K562 (cell line): ENCODE measurements around the gene COL4A2. TPM values are rescaled to one million over a fixed set of nuclear protein-coding genes. Genes with fewer than 3 reads are reported as not detected.

Experiments used
- ATAC-seq: fragments of 200-7000 bp; cut with Tn5 transposase; 3 replicates; pipeline ENCODE4 v1.9.1; 2020; ENCODE audit warnings: moderate library complexity
- BruUV-seq: library from RNA; stranded (reverse); fragments of 400-500 nt; replicated peaks from 2 replicates; lab custom pipeline; 2021; lab: Mats Ljungman, UMichigan
- CTCF ChIA-PET: fragments of 300-600 bp; formaldehyde crosslinking; extraction: SDS; loops from one replicate; lab custom pipeline; 2021; ENCODE audit warnings: low intra/inter-chr PET ratio; lab: Yijun Ruan, JAX
- POLR2A ChIA-PET: fragments of 300-600, 350-650 bp; sonication (Branson Sonifier 250); formaldehyde crosslinking; extraction: SDS; loops from one replicate; lab custom pipeline; 2021; ENCODE audit warnings: antibody characterized with exemption, inconsistent platforms; lab: Yijun Ruan, JAX
- DNase-seq, 4 experiments: peaks; one replicate each; pipeline versions ENCODE4 v3.0.0 to v3.0.0-alpha.2; 2011 to 2018; ENCODE audit warnings: low spot score in 3 of 4, mixed read lengths in 3 of 4; ENCODE audit errors: extremely low read depth in 1 of 4
- FAIRE-seq: peaks from 2 replicates; lab custom pipeline; 2011; peaks lifted over from hg19 to GRCh38; lab: Jason Lieb, UNC
- H2AFZ ChIP-seq: 2 replicates; pipeline ENCODE4 v1.6.0; 2011; ENCODE audit warnings: low read depth, low read length, control low read depth, inconsistent platforms
- H3K27ac ChIP-seq: fragments of 200-600 bp; 3 replicates; pipeline ENCODE4 v1.8.0; 2011; ENCODE audit warnings: low read depth, mild to moderate bottlenecking, control low read depth, inconsistent platforms, low read length, moderate library complexity, mixed read lengths; ENCODE audit errors: extremely low read depth
- H3K27me3 ChIP-seq, 2 experiments: fragments of 300-600 bp in 1 of 2; 2 replicates in 1 of 2; 3 replicates in 1 of 2; pipeline versions ENCODE4 v1.6.0 to v1.8.0; 2011; ENCODE audit warnings: inconsistent platforms in 2 of 2, low read length in 2 of 2, mild to moderate bottlenecking in 1 of 2, mixed read lengths in 1 of 2, moderate library complexity in 1 of 2; ENCODE audit not compliant: control insufficient read depth in 2 of 2, insufficient read depth in 2 of 2
- H3K36me3 ChIP-seq: fragments of 300-600 bp; 3 replicates; pipeline ENCODE4 v1.8.0; 2011; ENCODE audit warnings: mild to moderate bottlenecking, low read length, inconsistent platforms; ENCODE audit not compliant: control insufficient read depth, insufficient read depth
- H3K4me1 ChIP-seq, 2 experiments: fragments of 200-600 bp in 1 of 2; replicated peaks in 1 of 2; 2 replicates in 1 of 2; 3 replicates in 1 of 2; pipeline versions ENCODE4 v1.5.1 to v1.8.0; 2011; ENCODE audit warnings: inconsistent platforms in 2 of 2, low read length in 2 of 2, mild to moderate bottlenecking in 1 of 2, mixed read lengths in 1 of 2, moderate library complexity in 1 of 2; ENCODE audit not compliant: control insufficient read depth in 2 of 2, insufficient read depth in 2 of 2
- H3K4me2 ChIP-seq: 2 replicates; pipeline ENCODE4 v1.6.1; 2011; ENCODE audit warnings: low read length, control low read depth, inconsistent platforms, mixed read lengths; ENCODE audit not compliant: insufficient read depth
- H3K4me3 ChIP-seq: fragments of 200-600 bp; sonication (generic), shearing (Covaris generic); 2 replicates; pipeline ENCODE4 v1.5.1; 2016; ENCODE audit warnings: control low read depth, inconsistent platforms
- H3K79me2 ChIP-seq: fragments of 200-600 bp; 3 replicates; pipeline ENCODE4 v1.8.0; 2011; ENCODE audit warnings: low read length, inconsistent platforms; ENCODE audit not compliant: control insufficient read depth, insufficient read depth
- H3K9ac ChIP-seq, 2 experiments: 2 replicates each; pipeline versions ENCODE4 v1.6.0 to v1.6.1; 2011; ENCODE audit warnings: low read depth in 2 of 2, low read length in 2 of 2, control low read depth in 1 of 2, inconsistent platforms in 1 of 2, mild to moderate bottlenecking in 1 of 2, mixed read lengths in 1 of 2; ENCODE audit not compliant: insufficient read depth in 1 of 2
- H3K9me1 ChIP-seq: one replicate; pipeline ENCODE4 v1.6.0; 2011; ENCODE audit warnings: inconsistent platforms, mild to moderate bottlenecking, low read length, moderate library complexity; ENCODE audit not compliant: control insufficient read depth, insufficient read depth
- H3K9me3 ChIP-seq: replicated peaks from 2 replicates; pipeline ENCODE4 v1.5.1; 2011; ENCODE audit warnings: low read depth, low read length, inconsistent platforms; ENCODE audit not compliant: control insufficient read depth, insufficient read depth
- H4K20me1 ChIP-seq: replicated peaks from 2 replicates; pipeline ENCODE4 v1.6.1; 2011; ENCODE audit warnings: low read length, inconsistent platforms, mixed read lengths; ENCODE audit not compliant: control insufficient read depth, insufficient read depth
- HDAC8 ChIP-seq: fragments of 450-650 bp; IDR thresholded peaks from 2 replicates; pipeline ENCODE4 v1.6.1; 2016; ENCODE audit warnings: mild to moderate bottlenecking, missing genetic modification characterization, moderate library complexity, missing compliant biosample characterization
- JUN ChIP-seq, 2 experiments: sonication (generic) in 1 of 2; formaldehyde crosslinking in 1 of 2; IDR thresholded peaks; 2 replicates each; pipeline versions ENCODE4 v1.6.1 to v1.8.0; 2012 to 2022; ENCODE audit warnings: borderline replicate concordance in 2 of 2, mild to moderate bottlenecking in 2 of 2, improper control_type of control experiment in 1 of 2, low read depth in 1 of 2, low read length in 1 of 2, missing genetic modification reagents in 1 of 2
- STAG1 ChIP-seq: sonication (generic); formaldehyde crosslinking; IDR thresholded peaks from 2 replicates; pipeline ENCODE4 v1.5.0; 2020; ENCODE audit warnings: missing genetic modification reagents, borderline replicate concordance
- ZBTB8A ChIP-seq: fragments of 450-650 bp; IDR thresholded peaks from 2 replicates; pipeline ENCODE4 v1.6.1; 2018; ENCODE audit warnings: mild to moderate bottlenecking, moderate library complexity; ENCODE audit not compliant: partially characterized antibody
- WGBS: fragments of 100-300 bp; shearing (Covaris generic); methylation state at CpG from one replicate; pipeline ENCODE4 v1.1.6; 2016; ENCODE audit warnings: low coverage, mixed read lengths; ENCODE audit not compliant: insufficient coverage; ENCODE audit errors: missing lambda C conversion rate; 5-methylcytosine and 5-hydroxymethylcytosine counted together
- in situ Hi-C: fragments of 300-500 bp; cut with MboI; formaldehyde crosslinking; loops from 4 replicates; pipeline ENCODE4 v1.15.0; 2018; ENCODE audit warnings: inconsistent platforms, mixed read lengths
- intact Hi-C: fragments of 100-400 bp; cut with micrococcal nuclease; formaldehyde crosslinking; loops from 2 replicates; pipeline ENCODE4 v1.14.2; 2022
- polyA plus RNA-seq, 8 experiments: library from polyadenylated mRNA; depleted of rRNA in 4 of 8; stranded (reverse) in 5 of 8; unstranded in 3 of 8; fragments of >200 nt; fragmentation: Nextera tagmentation in 2 of 8; fragmentation: Illumina TruSeq in 1 of 8; extraction: Ambion mirVana in 2 of 8; extraction: Trizol in 1 of 8; gene quantifications; 2 replicates each; pipeline versions ENCODE4 v1.2.1 to v1.2.3, GENCODE V29; 2011 to 2014; ENCODE audit warnings: inconsistent platforms in 1 of 8, missing spikeins in 1 of 8
- total RNA-seq, 7 experiments: library from RNA; depleted of rRNA in 6 of 7; stranded (reverse); fragments of >200 nt in 6 of 7; fragmentation: Illumina TruSeq in 2 of 7; extraction: Trizol in 2 of 7; gene quantifications; 2 replicates each; pipeline versions ENCODE4 v1.2.1 to v1.2.3, GENCODE V29; 2011 to 2021; ENCODE audit warnings: low replicate concordance in 1 of 7

Gene COL4A2
- total and polyA plus RNA-seq, 9 of the 15 experiments (the other 6 are each of a cell fraction or from before 2014, with no cell fraction given): 0.13 to 15.2 (median 8.1) TPM

- Histone ChIP-seq H3K27me3 (peaks cover 18 to 52% of the 10 kb centered on the region in 2 experiments), H3K79me2 (no peaks in the 10 kb centered on the region)
- intact Hi-C loops: no loop called here
- FAIRE-seq (no peak), DNase-seq (no peak)
- CTCF ChIA-PET: no interaction called here
- TF ChIP-seq STAG1 (CRISPR knock-in tag) (no peak), HDAC8 (tag) (no peak), JUN (IDR thresholded peaks at IDR 0.05; ENCODE audit: borderline replicate concordance, low read depth, low read length) (no peak), JUN (CRISPR knock-in tag; IDR thresholded peaks at IDR 0.05; ENCODE audit: borderline replicate concordance) (no peak), ZBTB8A (no peak)
- TF ChIP-seq, all 486 proteins: peak for 0
- ATAC-seq: no peak
- in situ Hi-C loops: no loop called here
- H3K27ac ChIP-seq: no peak overlapping the region
- no TSS peak for BruUV-seq
- POLR2A ChIA-PET: no interaction called here
- peaks cover 0 to 3% of the 10 kb centered on the region in 2 experiments; a peak in 3 of 5 replicates for H3K4me1 ChIP-seq
- no peaks in the 10 kb centered on the region for H3K36me3 ChIP-seq
- H4K20me1 ChIP-seq: no peaks in the 10 kb centered on the region
- no peak overlapping the region for H3K9ac ChIP-seq
- no peaks in the 10 kb centered on the region for H3K9me3 ChIP-seq
- 0% methylated on average over 10 of the region's 11 CpGs for WGBS
- H3K4me2 ChIP-seq: no peak overlapping the region
- no peak overlapping the region for H3K4me3 ChIP-seq
- H3K9me1 ChIP-seq: no peaks in the 10 kb centered on the region
- no peak overlapping the region for H2AFZ ChIP-seq
Observed at GRCh38 chr13:110423689-110424302, 116.7 kb downstream of the COL4A2 start.
